ENCODE data around the gene CRIP1. TPM values are rescaled to one million over a fixed set of nuclear protein-coding genes. Genes with fewer than 3 reads are reported as not detected.

CRIP1 gene
- total RNA-seq, 1 experiment from 2014 or later, result not detected

DNA sequence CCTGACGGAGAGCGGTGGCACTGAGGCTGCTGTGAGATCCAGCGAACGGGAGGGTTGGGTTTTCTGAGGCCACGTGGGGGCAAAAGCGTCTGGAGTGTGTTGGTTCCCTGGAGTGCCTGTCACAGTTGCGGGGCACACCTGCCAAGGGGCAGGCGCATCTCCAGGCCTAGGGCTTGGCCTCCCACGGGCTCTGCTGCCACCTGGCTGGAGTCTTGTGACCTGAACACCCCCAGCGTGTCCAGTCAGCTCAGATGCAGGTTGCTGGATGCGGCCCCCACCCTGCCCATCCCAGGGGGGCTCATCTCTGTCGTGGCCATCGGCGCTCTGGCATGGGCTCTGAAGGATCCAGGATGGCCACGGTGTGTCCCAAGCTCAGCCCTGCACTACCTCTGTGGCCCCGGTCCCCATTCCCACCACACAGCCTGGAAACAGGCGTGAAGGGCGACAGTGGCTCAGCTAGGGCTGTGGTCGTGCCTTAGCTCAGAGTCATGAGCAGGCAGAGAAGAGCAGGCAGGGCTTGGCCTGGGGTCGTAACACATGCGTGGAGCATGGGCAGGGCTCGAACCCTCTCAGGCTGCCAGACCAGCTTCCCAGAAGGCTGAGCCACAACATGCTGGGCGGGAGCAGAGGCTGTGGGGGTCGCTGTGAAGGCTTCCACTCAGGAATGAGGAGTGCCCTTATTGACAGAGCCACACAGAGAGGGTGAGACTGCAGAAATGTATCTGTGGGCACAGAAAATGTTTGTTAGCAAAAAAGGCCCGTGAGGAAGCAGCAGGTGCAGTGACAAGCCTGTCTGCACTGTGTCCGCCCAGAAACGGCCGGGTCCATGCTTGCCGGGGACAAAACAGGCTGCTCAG is 35.6 kb upstream of the CRIP1 start:
- no peak for DNase-seq (ENCODE audit: low spot score)

- no peak for DNase-seq (ENCODE audit: low spot score)
Measured at GRCh38 chr14:105452963-105453362, 33.7 kb upstream of the CRIP1 start.

DNA sequence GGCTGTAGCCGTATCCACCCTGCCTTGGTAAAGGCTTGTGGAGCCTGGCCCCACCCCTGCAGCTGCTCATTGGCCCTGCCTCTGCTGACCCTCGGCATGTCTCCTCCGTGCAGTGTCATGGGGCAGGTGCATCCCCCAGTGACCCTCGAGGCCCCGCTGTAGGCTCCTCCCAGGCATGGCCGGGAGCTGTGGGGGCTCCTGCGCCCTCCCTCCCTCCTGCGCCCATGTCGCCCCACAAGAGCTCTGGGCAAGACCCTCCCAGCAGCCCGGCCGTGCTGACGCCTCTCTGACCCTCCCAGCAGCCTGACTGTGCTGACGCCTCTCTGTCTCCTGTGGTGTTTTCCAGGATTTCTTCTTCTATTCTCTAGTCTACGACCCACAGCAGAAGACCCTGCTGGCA is 32.8 kb upstream of the CRIP1 start:
- no peak for DNase-seq (ENCODE audit: low spot score)

DNA sequence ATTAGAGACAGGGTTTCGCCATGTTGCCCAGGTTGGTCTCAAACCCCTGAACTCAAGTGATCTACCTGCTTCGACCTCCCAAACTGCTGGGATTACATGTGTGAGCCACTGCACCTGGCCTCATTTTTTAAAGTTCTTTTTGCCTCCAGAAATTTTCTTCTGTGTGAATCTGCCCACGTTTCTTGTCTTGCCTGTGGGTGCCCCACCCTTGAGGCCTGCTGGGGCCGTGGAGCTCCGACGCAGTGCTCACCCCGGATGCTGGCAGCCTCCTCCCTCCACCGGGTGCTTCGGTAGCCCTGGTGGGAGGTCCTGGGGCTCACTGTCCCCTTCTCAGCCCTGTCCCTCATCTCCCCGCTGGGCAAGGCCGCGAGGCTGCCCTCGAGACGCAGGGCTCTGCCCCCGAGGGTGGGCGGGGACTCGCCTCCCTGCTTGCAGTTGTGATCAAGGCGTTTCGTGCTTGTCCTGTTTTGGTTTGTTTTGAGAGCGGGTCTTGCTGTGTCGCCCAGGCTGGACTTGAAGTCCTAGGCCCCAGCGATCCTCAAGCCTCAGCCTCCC is 31.5 kb upstream of the CRIP1 start:
- no peak for DNase-seq (ENCODE audit: low spot score)

GRCh38 chr14:105455766-105456660 is 30.7 kb upstream of the CRIP1 start:
- no peak for DNase-seq (ENCODE audit: low spot score)

DNA sequence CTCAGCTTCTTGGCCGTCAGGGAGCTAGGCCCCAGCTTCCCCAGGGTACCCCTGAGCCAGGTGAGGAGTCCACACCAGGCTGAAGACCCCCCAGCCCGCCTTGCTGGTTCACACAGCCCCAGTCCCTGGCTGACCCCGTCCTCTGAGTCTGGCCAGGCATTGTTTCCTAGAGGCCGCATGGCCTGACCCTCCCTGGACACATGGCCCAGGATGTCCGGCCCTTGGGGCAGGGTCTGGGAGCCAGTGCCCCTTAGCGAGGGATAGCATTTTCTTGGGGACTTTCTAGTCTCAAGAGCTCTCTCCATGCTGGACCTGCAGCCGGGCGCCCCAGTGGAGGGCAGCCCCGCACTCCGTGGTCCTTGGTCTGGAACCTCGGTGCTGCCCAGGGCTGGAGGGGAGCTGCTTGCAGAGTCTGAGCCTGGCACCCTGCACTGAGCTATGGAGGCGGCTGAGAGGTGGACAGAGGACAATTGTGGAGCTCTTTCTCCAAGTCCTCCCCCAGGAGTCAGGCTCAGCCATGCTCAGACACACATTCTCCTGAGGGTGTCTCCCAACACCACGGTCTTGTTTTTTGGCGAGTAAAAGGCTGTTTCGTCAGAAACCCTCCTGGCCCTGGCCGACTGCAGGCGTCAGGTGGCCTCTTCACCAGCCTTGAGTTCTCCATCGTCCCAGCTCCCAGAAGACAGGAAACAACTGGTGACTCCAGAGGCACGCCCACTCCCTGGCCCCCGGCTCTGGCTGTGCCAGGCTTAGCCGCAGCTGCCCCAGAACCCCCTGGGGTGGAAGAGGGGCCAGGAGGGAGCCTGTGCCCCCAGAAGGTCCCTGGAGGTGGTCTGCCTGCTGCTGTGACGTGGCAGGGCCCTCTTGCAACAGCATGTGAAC is 29.7 kb upstream of the CRIP1 start:
- DNase-seq (ENCODE audit: low spot score), result no peak

GRCh38 chr14:105458010-105458409 is 28.7 kb upstream of the CRIP1 start:
- DNase-seq (ENCODE audit: low spot score), result no peak

GRCh38 chr14:105458571-105458970 is 28.1 kb upstream of the CRIP1 start:
- no peak for DNase-seq (ENCODE audit: low spot score)

- DNase-seq (ENCODE audit: low spot score), result no peak
Measured at GRCh38 chr14:105460116-105460515, 26.6 kb upstream of the CRIP1 start.

DNA sequence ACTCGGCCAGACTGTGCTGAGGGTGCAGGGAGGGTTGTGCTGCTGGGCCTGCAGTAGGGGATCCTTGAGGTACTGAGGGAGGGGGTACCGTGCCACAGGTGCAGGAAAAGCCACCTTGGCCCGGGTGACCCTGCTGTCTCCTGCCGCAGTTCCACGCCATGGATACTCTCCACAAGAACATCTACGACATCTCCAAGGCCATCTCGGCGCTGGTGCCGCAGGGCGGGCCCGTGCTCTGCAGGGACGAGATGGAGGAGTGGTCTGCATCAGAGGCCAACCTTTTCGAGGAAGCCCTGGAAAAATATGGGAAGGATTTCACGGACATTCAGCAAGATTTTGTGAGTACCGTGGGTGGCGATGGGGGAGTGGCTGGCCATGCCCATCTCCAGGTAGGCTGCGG is 26.1 kb upstream of the CRIP1 start:
- no peak for DNase-seq (ENCODE audit: low spot score)

DNA sequence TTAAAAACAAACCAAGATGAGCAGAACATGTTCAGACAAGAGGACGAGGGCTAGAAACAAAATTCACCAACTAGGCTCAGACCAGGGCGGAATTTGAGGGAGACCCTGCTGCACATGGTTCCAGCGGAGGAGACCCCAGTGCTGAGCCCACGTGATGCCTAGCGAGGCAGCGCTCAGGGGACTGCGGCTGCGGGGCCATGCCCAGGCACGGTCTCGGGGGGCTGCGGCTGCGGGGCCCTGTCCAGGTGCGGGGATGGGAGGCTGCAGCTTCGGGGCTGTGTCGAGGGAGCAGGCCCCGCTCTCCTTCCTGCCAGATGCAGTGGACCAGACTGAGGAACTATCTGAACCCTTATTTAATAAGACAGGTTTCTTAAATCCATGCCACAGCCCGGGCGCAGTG is 24.8 kb upstream of the CRIP1 start:
- no peak for DNase-seq (ENCODE audit: low spot score)

DNA sequence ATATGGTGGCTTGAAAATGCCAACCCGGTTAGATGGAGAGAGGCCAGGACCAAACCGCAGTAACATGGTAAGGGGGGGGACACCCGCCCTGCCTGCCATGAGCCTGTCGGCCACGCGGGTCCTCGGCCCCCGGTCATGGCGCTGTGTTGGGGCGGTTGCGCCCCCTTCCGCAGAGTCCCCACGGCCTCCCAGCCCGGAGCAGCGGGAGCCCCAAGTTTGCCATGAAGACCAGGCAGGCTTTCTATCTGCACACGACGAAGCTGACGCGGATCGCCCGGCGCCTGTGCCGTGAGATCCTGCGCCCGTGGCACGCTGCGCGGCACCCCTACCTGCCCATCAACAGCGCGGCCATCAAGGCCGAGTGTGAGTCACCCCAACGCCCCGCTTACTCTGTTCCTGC is 22.2 kb upstream of the CRIP1 start:
- DNase-seq (ENCODE audit: low spot score), result no peak

GRCh38 chr14:105465209-105466031 is 21.3 kb upstream of the CRIP1 start:
- no peak for DNase-seq (ENCODE audit: low spot score)

GRCh38 chr14:105466531-105467248 is 20.0 kb upstream of the CRIP1 start:
- DNase-seq (ENCODE audit: low spot score), result no peak

DNA sequence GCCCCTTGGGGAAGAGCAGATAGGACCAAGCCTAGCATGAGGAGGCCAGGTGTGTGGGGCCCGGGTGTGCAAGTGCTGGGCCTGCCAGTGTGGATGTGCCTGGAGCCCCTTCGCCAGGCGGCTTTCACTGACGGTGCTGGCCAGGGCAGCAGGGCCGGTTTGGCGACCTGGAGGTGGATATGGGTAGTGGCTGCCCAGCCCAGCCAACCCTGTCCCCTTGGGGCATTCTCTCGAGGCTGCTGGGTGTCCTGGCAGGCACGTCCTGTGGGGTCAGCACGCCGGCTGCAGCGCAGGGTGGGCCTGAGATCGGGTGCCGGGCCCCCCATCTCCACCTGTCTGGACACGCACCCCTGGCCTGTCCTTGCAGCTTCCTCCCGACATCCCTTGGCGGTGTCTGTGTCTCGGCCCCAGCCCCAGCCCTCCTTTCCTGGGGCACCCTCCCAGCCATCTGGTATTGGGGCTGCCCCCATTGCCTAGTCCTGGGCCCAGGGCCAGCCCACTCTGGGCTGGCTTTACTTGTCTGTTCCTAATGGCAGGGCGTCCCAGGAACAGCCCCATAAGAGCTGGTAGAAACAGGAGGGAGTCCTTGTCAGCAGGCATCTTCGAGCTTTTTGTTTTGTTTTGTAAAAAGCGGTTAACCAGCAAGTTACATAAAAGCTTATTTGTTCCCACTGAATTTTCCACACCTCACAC is 19.3 kb upstream of the CRIP1 start:
- no peak for DNase-seq (ENCODE audit: low spot score)

DNA sequence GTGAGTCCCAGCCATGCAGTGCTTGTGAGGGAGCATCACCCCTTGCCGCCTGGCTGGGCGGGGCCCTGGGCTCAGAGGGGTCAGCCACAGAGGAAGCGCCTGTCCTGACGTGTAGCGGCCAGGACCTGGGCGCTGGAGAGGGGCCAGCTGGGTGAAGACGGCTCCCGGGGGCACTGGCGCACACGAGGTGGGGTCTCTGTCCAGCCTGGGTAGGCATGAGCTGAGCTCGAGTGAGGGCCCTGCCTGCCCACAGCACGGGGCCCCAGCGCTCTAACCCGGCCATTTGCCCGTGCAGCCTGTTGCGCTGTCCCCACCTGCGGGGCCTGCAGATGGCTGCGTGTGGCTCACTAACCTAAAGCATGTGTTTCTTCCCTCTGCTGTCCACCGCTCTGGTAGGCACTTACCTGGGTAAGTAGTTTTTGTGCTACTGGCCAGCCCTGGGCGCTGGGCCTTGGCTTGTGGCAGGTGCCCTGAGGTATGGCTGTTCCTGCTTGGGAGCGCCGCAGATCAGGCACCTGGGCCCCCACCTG is 18.7 kb upstream of the CRIP1 start:
- DNase-seq (ENCODE audit: low spot score), result no peak

- DNase-seq (ENCODE audit: low spot score), result no peak
Measured at GRCh38 chr14:105468621-105469241, 18.0 kb upstream of the CRIP1 start.

GRCh38 chr14:105469456-105470349 is 17.0 kb upstream of the CRIP1 start:
- DNase-seq (ENCODE audit: low spot score), result no peak
